RWPE2 (cell line): ENCODE measurements around the gene CMSS1.

ENCODE experiments used
- ATAC-seq: fragments of 200-7000 bp; cut with Tn5 transposase; 3 replicates; pipeline ENCODE4 v1.9.1; 2021; ENCODE audit warnings: low read depth
- DNase-seq: peaks from one replicate; pipeline ENCODE4 v3.0.0-alpha.2; 2020; ENCODE audit warnings: low spot score
- H3K27ac ChIP-seq: fragments of 450-650 bp; 2 replicates; pipeline ENCODE4 v1.5.1; 2017; ENCODE audit warnings: mild to moderate bottlenecking; ENCODE audit not compliant: poor library complexity, severe bottlenecking
- H3K27me3 ChIP-seq: fragments of 250-450 bp; sonication (Bioruptor Pico); 2 replicates; pipeline ENCODE4 v1.5.1; 2021; ENCODE audit warnings: mild to moderate bottlenecking, moderate library complexity; ENCODE audit not compliant: insufficient read depth, poor library complexity, severe bottlenecking
- H3K36me3 ChIP-seq: fragments of 250-450 bp; sonication (Bioruptor Pico); 2 replicates; pipeline ENCODE4 v1.5.1; 2020; ENCODE audit warnings: low read depth, mild to moderate bottlenecking, moderate library complexity
- H3K4me1 ChIP-seq: fragments of 250-450 bp; sonication (Bioruptor Pico); 2 replicates; pipeline ENCODE4 v1.5.1; 2021; ENCODE audit warnings: mild to moderate bottlenecking, moderate library complexity; ENCODE audit not compliant: insufficient read depth, poor library complexity, severe bottlenecking
- H3K4me3 ChIP-seq: fragments of 250-450 bp; sonication (Bioruptor Pico); 2 replicates; pipeline ENCODE4 v1.5.1; 2021; ENCODE audit warnings: mild to moderate bottlenecking, moderate library complexity; ENCODE audit not compliant: severe bottlenecking
- H3K9me3 ChIP-seq: fragments of 250-450 bp; sonication (Bioruptor Pico); 2 replicates; pipeline ENCODE4 v1.5.1; 2021; ENCODE audit warnings: mild to moderate bottlenecking, moderate library complexity; ENCODE audit not compliant: severe bottlenecking
- CTCF ChIP-seq: fragments of 450-650 bp; IDR thresholded peaks from one replicate; pipeline ENCODE4 v1.5.1; 2017; ENCODE audit warnings: mild to moderate bottlenecking, moderate library complexity; ENCODE audit not compliant: poor library complexity, severe bottlenecking

CMSS1 gene

GRCh38 chr3:100019719-100020118 is 202.1 kb downstream of the CMSS1 start:
- H3K9me3 ChIP-seq, result no peaks in the 10 kb centered on the region
- peaks cover 11% of the 10 kb centered on the region for H3K4me1 ChIP-seq
- no peak for ATAC-seq
- H3K27me3 ChIP-seq, result no peaks in the 10 kb centered on the region
- no peak for TF ChIP-seq CTCF
- no peak overlapping the region for H3K27ac ChIP-seq
- 0 out of 2 replicates have a peak, but pooled peaks cover 4% of the 10 kb centered on the region for H3K36me3 ChIP-seq
- no peak for DNase-seq
- no peak overlapping the region for H3K4me3 ChIP-seq

GRCh38 chr3:100020876-100021644 is 203.4 kb downstream of the CMSS1 start:
- DNase-seq, result no peak
- TF ChIP-seq CTCF, result no peak
- H3K4me3 ChIP-seq, result no peak overlapping the region

GRCh38 chr3:100022506-100022905 is 204.8 kb downstream of the CMSS1 start:
- Histone ChIP-seq H3K4me1 (peaks cover 11% of the 10 kb centered on the region), H3K9me3 (no peaks in the 10 kb centered on the region), H3K27ac (no peak overlapping the region), H3K4me3 (no peak overlapping the region), H3K36me3 (0 out of 2 replicates have a peak, but pooled peaks cover 4% of the 10 kb centered on the region), H3K27me3 (no peaks in the 10 kb centered on the region)
- TF ChIP-seq CTCF, result no peak
- no peak for DNase-seq
- ATAC-seq, result no peak

More at GRCh38 chr3:100020876-100021644, 203.4 kb downstream of the CMSS1 start:
- H3K4me1 ChIP-seq, result peaks cover 11% of the 10 kb centered on the region
- no peak for ATAC-seq
- H3K9me3 ChIP-seq, result no peaks in the 10 kb centered on the region
- no peak overlapping the region for H3K27ac ChIP-seq
- H3K36me3 ChIP-seq, result 0 out of 2 replicates have a peak, but pooled peaks cover 4% of the 10 kb centered on the region
- no peaks in the 10 kb centered on the region for H3K27me3 ChIP-seq

GRCh38 chr3:100023150-100023549 is 205.5 kb downstream of the CMSS1 start:
- peaks cover 11% of the 10 kb centered on the region for H3K4me1 ChIP-seq
- no peak for DNase-seq
- no peak for TF ChIP-seq CTCF
- no peak overlapping the region for H3K4me3 ChIP-seq
- no peak for ATAC-seq
- no peaks in the 10 kb centered on the region for H3K27me3 ChIP-seq
- H3K9me3 ChIP-seq, result no peaks in the 10 kb centered on the region
- H3K27ac ChIP-seq, result no peak overlapping the region
- H3K36me3 ChIP-seq, result 0 out of 2 replicates have a peak, but pooled peaks cover 4% of the 10 kb centered on the region

- Histone ChIP-seq H3K4me3 (no peak overlapping the region), H3K9me3 (no peaks in the 10 kb centered on the region), H3K36me3 (0 out of 2 replicates have a peak, but pooled peaks cover 4% of the 10 kb centered on the region), H3K4me1 (peaks cover 11% of the 10 kb centered on the region), H3K27ac (no peak overlapping the region), H3K27me3 (no peaks in the 10 kb centered on the region)
- no peak for TF ChIP-seq CTCF
- DNase-seq (no peak), ATAC-seq (no peak)
Measured at GRCh38 chr3:100023595-100023994, 205.9 kb downstream of the CMSS1 start.
